Cardiac ventricle fibroblast (primary cell): ENCODE measurements around the gene POLR1D. TPM values are rescaled to one million over a fixed set of nuclear protein-coding genes. Genes with fewer than 3 reads are reported as not detected.

ENCODE experiments used
- total RNA-seq: library from RNA; depleted of rRNA; stranded (reverse); fragments of >200 nt; gene quantifications from 2 replicates; pipeline ENCODE4 v1.2.3, GENCODE V29; 2015

The POLR1D gene, protein sequence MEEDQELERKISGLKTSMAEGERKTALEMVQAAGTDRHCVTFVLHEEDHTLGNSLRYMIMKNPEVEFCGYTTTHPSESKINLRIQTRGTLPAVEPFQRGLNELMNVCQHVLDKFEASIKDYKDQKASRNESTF
- 89.1 and 90.0 TPM in 2 replicates for total RNA-seq

DNA sequence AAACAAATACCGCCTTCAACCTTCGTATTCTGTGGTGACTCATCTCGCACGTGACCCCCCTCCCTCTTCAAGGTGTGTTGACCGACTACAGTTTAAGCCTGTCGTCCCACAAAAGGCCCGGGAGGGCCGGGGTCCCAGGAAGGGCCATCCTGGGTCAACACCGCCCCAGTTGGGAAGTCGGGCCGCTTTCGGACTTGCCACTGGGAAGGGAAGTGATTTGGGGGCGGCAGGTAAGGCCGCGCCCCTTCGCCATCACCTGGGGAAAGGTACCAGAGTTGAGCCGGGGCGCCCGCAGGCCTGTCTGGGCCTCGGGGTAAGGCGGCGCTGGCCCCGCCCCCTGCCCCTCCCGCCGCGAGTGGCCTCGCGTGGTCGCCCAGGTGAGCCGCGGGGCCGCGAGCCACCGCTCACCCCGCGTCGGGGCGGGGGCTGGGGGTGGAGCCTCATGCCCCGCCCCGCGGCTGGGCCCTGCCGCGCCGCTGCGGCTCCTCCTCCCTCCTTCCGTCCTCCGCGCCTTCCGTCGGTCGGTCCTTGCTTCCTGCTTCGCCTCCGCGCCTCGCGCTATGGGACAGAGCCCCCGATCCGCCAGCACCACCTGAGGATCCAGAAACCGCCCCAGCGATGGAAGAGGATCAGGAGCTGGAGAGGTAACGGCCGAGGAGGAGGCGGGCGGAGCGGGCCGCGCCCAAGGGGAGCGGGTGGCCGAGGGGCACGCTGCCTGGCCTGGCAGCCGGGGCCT lies at the start of gene POLR1D:
POLR1D (plus strand) TSS at position 527 of the 736 bp plus-strand sequence; CDS start at position 619, 92 bp downstream.

DNA sequence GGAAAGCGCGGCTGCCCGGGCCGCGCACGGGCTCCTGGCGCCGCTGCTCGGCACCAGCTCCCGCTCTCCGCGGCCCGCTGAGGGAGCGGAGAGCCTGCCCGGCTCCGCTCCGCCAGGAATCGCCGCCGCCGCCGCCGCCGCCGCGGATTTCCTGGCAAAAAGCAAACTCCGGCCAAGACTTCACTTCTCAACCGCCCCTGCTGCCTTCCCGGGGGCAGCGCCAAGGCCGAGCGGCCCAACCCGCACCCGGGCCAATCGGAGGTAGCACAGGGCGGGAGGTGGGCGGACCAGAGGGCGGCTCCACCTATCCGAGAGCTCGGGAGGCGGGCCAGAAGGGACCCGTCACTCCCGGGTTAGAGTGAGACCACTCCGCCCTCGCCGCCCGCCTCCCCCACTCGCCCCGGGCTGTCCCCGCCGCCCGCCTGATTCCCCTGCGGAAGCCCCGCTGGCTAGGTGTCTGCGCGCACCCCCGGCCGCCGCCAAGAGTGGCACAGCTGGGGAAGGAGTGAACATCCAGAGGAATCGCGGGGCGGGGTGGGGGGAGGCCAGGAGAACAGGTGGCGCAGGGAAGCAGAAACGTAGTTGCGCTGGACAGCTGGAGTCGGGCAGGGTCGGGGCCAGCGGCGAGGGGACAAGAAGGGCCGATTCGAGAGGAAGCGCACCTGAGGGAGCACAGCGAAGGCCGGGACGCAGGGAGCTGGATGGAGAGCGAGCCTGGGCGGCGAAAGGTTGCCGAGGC lies 1.1 kb upstream of the POLR1D start, which contains the start of gene LNX2:
LNX2 (minus strand) TSS at position 153 of the 739 bp plus-strand sequence. CDS start 38,826 bp downstream, outside the sequence.

Other genes with a start within 250 kb of the POLR1D start
- gene GTF3A, start 197.3 kb upstream of the POLR1D start, total RNA-seq = 56.1 and 62.3 TPM in 2 replicates
- gene MTIF3, start 171.3 kb upstream of the POLR1D start, total RNA-seq = 35.0 and 41.8 TPM in 2 replicates
- 3.4 and 4.7 TPM in 2 replicates for gene LNX2, start 1.4 kb upstream of the POLR1D start, total RNA-seq
- not detected in 2 replicates for gene GSX1, start 170.6 kb downstream of the POLR1D start, total RNA-seq